Measurements from ENCODE around the gene NGDN.
"Not testable (repeated sequence)": the region's sequence is repeated elsewhere in the genome, so short reads cannot be mapped to it uniquely, and the experiment has no call there.

NGDN gene, protein sequence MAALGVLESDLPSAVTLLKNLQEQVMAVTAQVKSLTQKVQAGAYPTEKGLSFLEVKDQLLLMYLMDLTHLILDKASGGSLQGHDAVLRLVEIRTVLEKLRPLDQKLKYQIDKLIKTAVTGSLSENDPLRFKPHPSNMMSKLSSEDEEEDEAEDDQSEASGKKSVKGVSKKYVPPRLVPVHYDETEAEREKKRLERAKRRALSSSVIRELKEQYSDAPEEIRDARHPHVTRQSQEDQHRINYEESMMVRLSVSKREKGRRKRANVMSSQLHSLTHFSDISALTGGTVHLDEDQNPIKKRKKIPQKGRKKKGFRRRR

GRCh38 chr14:23469127-23469905 lies at the start of gene NGDN:
TSS of gene NGDN (plus strand) at chr14:23469703. CDS start at chr14:23469716, 13 bp downstream.
- DNase-seq (ENCODE audit: low read depth in 2 of 2): peak; percentile 82 to 86

- peak in 1 of 2 donors; percentile 2 for DNase-seq (ENCODE audit: low read depth in 2 of 2)
Observed at GRCh38 chr14:23421594-23421993, 47.9 kb upstream of the NGDN start.

DNA sequence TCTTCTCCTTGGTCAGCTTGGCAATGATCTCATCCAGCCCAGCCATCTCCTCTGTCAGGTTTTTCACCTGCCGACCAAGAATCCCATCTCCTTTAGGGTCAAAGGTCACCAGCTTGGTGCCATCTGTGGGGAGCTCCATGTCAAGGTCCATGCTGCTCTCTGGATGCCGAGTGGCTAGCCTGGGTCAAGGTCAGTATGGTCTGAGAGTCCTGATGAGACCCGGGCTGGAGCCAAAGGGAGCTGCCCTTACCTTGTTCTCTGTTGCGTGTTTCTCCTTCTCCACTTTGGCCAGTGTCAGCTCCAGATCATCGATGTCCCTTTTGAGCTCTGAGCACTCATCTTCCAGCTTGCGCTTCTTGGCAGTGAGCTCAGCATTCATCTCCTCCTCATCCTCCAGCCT lies 45.8 kb upstream of the NGDN start:
- no peak for DNase-seq (ENCODE audit: low read depth in 2 of 2)

DNA sequence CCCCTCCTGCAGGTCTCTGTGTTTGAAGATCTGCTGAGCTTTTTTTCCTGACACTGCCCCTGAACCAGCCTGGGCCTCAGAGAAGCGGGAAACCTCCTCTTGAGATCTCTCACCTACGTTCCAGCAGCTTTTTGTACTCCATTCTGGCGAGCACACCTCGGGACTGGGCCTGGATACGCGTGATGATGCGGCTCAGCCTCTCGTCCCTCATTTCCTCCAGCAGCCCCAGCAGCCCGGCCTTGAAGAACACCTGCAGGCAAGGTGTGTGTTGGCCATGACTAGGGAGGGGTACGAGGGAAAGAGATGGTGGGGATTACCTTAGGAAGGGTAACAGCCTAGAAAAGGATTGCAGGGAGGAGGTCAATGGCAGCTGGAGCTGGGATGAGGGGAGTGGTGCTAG lies 44.3 kb upstream of the NGDN start:
- DNase-seq (ENCODE audit: low read depth in 2 of 2): no peak

- DNase-seq (ENCODE audit: low read depth in 2 of 2): not testable (repeated sequence)
Observed at GRCh38 chr14:23425798-23426197, 43.7 kb upstream of the NGDN start.

DNA sequence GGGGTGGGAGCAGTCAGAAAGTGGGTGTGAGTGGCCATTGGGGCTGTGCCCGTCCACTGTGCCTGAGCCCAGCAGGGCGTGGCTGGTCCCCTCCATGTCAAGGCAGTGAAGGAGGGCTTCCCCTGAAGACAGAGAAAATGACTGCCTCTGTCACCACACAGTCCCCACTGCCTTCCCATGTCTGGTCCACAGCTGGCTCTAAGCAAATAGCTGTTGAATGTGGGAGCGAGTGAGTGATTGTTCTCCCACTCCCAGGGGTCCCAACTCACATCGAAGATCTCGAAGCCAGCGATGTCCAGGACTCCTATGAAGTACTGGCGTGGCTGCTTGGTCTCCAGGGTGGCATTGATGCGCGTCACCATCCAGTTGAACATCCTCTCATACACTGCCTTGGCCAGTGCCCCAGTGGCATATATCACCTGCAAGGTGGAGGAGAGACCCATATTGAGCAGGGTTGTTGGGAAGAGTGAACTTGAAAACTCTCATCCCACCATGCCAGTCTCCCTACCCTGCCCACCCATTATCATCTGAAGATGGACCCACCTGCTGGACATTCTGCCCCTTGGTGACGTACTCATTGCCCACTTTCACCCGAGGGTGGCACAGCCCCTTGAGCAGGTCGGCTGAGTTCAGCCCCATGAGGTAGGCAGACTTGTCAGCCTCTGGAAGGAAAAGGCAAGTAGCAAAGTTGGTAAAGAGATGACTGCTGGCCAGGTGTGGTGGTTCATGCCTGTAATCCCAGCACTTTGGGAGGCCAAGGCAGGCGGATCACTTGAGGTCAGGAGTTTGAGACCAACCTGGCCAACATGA lies 40.6 kb upstream of the NGDN start:
- DNase-seq (ENCODE audit: low read depth in 2 of 2): no peak

- no peak for DNase-seq (ENCODE audit: low read depth in 2 of 2)
Observed at GRCh38 chr14:23430016-23430722, 39.3 kb upstream of the NGDN start.

DNA sequence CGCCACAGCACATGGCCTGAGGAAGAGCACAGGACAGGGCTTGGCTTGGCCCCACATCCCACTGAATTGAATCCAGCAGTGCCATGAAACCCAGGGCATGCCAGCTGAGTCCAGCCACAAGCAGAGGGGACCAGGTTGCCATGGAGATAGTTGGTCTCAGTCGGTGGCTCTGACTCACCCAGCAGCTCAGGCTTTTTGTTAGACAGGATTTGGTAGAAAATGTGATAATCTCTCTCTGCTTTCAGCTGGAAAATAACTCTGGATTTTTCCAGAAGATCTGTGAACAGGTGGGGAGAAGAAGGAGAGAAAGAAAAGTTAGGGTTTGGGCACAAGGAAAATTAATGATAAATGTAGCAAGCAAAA lies 38.8 kb upstream of the NGDN start:
- no peak for DNase-seq (ENCODE audit: low read depth in 2 of 2)

DNA sequence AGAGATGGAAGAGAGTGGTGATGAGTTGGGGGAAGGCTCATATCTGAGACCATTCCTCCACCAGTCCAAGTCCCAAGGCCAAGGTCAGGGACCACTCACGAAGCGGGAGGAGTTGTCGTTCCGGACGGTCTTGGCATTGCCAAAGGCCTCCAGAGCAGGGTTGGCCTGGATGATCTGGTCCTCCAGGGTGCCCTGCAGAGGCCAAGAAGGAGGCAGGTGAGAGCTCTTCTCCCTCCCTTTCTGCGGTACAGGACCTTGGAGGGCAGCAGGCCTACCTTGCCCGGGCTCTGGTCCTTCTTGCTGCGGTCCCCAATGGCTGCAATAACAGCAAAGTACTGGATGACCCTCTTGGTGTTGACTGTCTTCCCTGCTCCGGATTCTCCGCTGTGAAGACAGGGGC lies 38.0 kb upstream of the NGDN start:
- DNase-seq (ENCODE audit: low read depth in 2 of 2): no peak

GRCh38 chr14:23432102-23432925 lies 37.2 kb upstream of the NGDN start:
- no peak for DNase-seq (ENCODE audit: low read depth in 2 of 2)

- DNase-seq (ENCODE audit: low read depth in 2 of 2): no peak
Observed at GRCh38 chr14:23432946-23433345, 36.6 kb upstream of the NGDN start.

- no peak for DNase-seq (ENCODE audit: low read depth in 2 of 2)
Observed at GRCh38 chr14:23433457-23433856, 36.0 kb upstream of the NGDN start.

GRCh38 chr14:23434488-23435222 lies 34.8 kb upstream of the NGDN start:
- DNase-seq (ENCODE audit: low read depth in 2 of 2): no peak

GRCh38 chr14:23435543-23436326 lies 33.8 kb upstream of the NGDN start, which contains the start of gene MYH7:
TSS of gene MYH7 (minus strand) at chr14:23435660. CDS start at chr14:23433732, 1,928 bp downstream.
- no peak for DNase-seq (ENCODE audit: low read depth in 2 of 2)

GRCh38 chr14:23436327-23437132 lies 33.0 kb upstream of the NGDN start:
- DNase-seq (ENCODE audit: low read depth in 2 of 2): no peak

- DNase-seq (ENCODE audit: low read depth in 2 of 2): no peak
Observed at GRCh38 chr14:23437133-23438100, 32.1 kb upstream of the NGDN start.

Measured in stimulated activated CD4-positive, alpha-beta T cell treated with anti-CD3 and anti-CD28 coated beads, Interleukin-4, amount 100 ng/mL, for 48 hours (primary cell).